HepG2 (cell line): Measurements from ENCODE around the gene LRTM2. TPM values are rescaled to one million over a fixed set of nuclear protein-coding genes. Genes with fewer than 3 reads are reported as not detected.

ENCODE experiments used
- ATAC-seq: fragments of 200-7000 bp; cut with Tn5 transposase; 3 replicates; pipeline ENCODE4 v1.9.1; 2020; ENCODE audit warnings: mild to moderate bottlenecking, moderate library complexity
- BruUV-seq: library from RNA; stranded (reverse); fragments of 400-500 nt; replicated peaks from 2 replicates; lab custom pipeline; 2021; lab: Mats Ljungman, UMichigan
- CTCF ChIA-PET: fragments of 300-600 bp; formaldehyde crosslinking; extraction: SDS; loops from one replicate; lab custom pipeline; 2021; ENCODE audit warnings: low total read pairs, inconsistent platforms, low intra/inter-chr PET ratio; lab: Yijun Ruan, JAX
- POLR2A ChIA-PET: fragments of 350-600 bp; sonication (Branson Sonifier 250); formaldehyde crosslinking; loops from one replicate; lab custom pipeline; 2020; ENCODE audit warnings: antibody characterized with exemption, inconsistent platforms; lab: Yijun Ruan, JAX
- DNase-seq: peaks from one replicate; pipeline ENCODE4 v3.0.0-alpha.2; 2015; ENCODE audit warnings: low spot score
- FAIRE-seq: peaks from 3 replicates; lab custom pipeline; 2011; peaks lifted over from hg19 to GRCh38; lab: Jason Lieb, UNC
- H2AFZ ChIP-seq: one replicate; pipeline ENCODE4 v1.6.1; 2011; ENCODE audit warnings: low read length, inconsistent platforms
- H3K27ac ChIP-seq: fragments of 300-600 bp; 3 replicates; pipeline ENCODE4 v1.8.0; 2011; ENCODE audit warnings: mixed run types, mild to moderate bottlenecking, mixed read lengths, low read length, inconsistent platforms; ENCODE audit not compliant: insufficient read depth; ENCODE audit errors: extremely low read length
- H3K27me3 ChIP-seq, 2 experiments: fragments of 200-600 bp in 1 of 2; 2 replicates in 1 of 2; 3 replicates in 1 of 2; pipeline versions ENCODE4 v1.6.0 to v1.8.0; 2011; ENCODE audit warnings: low read length in 2 of 2, mild to moderate bottlenecking in 2 of 2, moderate library complexity in 2 of 2, inconsistent platforms in 1 of 2; ENCODE audit not compliant: insufficient read depth in 2 of 2, control insufficient read depth in 1 of 2
- H3K36me3 ChIP-seq, 2 experiments: fragments of 200-600 bp in 1 of 2; replicated peaks in 1 of 2; 2 replicates in 1 of 2; 3 replicates in 1 of 2; pipeline versions ENCODE4 v1.5.1 to v1.8.0; 2011; ENCODE audit warnings: low read length in 2 of 2, inconsistent platforms in 1 of 2; ENCODE audit not compliant: insufficient read depth in 2 of 2, control insufficient read depth in 1 of 2
- H3K4me1 ChIP-seq: 2 replicates; pipeline ENCODE4 v1.5.1; 2012; ENCODE audit warnings: low read length, inconsistent platforms; ENCODE audit not compliant: insufficient read depth
- H3K4me2 ChIP-seq: 2 replicates; pipeline ENCODE4 v1.6.0; 2011; ENCODE audit warnings: low read depth, low read length, inconsistent platforms
- H3K4me3 ChIP-seq, 3 experiments: fragments of 200-600 bp in 1 of 3; sonication (generic), shearing (Covaris generic) in 1 of 3; replicated peaks in 1 of 3; 2 replicates each; pipeline ENCODE4 v1.5.1; 2011 to 2016; ENCODE audit warnings: low read length in 3 of 3, inconsistent platforms in 2 of 3, low read depth in 2 of 3, mild to moderate bottlenecking in 2 of 3, control low read depth in 1 of 3, mixed read lengths in 1 of 3; ENCODE audit not compliant: insufficient read depth in 1 of 3
- H3K79me2 ChIP-seq: one replicate; pipeline ENCODE4 v1.6.1; 2011; ENCODE audit warnings: low read length, inconsistent platforms; ENCODE audit not compliant: insufficient read depth
- H3K9ac ChIP-seq: 2 replicates; pipeline ENCODE4 v1.6.0; 2011; ENCODE audit warnings: mild to moderate bottlenecking, low read depth, low read length, inconsistent platforms; ENCODE audit not compliant: insufficient read depth
- H3K9me3 ChIP-seq: 2 replicates; pipeline ENCODE4 v1.5.1; 2012; ENCODE audit warnings: mild to moderate bottlenecking, low read length
- H4K20me1 ChIP-seq: 2 replicates; pipeline ENCODE4 v1.6.0; 2011; ENCODE audit warnings: inconsistent platforms, mild to moderate bottlenecking, low read length, moderate library complexity; ENCODE audit not compliant: insufficient read depth
- AGO2 ChIP-seq: fragments of 200-400 bp; formaldehyde crosslinking; optimal IDR thresholded peaks from 2 replicates; pipeline ENCODE3; 2017; ENCODE audit warnings: mild to moderate bottlenecking, low read depth, low read length, moderate library complexity
- ETV6 ChIP-seq: sonication (generic); formaldehyde crosslinking; conservative IDR thresholded peaks from 2 replicates; pipeline ENCODE4 v1.4.0; 2020; ENCODE audit warnings: missing genetic modification reagents
- NR1H2 ChIP-seq: sonication (generic); formaldehyde crosslinking; IDR thresholded peaks from 2 replicates; pipeline ENCODE4 v1.8.1; 2022; ENCODE audit warnings: low read depth, missing genetic modification reagents, borderline replicate concordance
- ONECUT2 ChIP-seq: sonication (generic); formaldehyde crosslinking; IDR thresholded peaks from 2 replicates; pipeline ENCODE4 v1.4.0; 2020; ENCODE audit warnings: missing genetic modification reagents
- ZC3H4 ChIP-seq: sonication (generic); formaldehyde crosslinking; IDR thresholded peaks from 2 replicates; pipeline ENCODE4 v1.4.0; 2020; ENCODE audit warnings: missing genetic modification reagents, borderline replicate concordance
- ZFYVE20 ChIP-seq: sonication (generic); formaldehyde crosslinking; IDR thresholded peaks from 2 replicates; pipeline ENCODE4 v1.8.0; 2023; ENCODE audit warnings: low read depth, mild to moderate bottlenecking, moderate library complexity, missing genetic modification reagents, borderline replicate concordance
- ZMYM3 ChIP-seq: sonication (generic); formaldehyde crosslinking; IDR thresholded peaks from 2 replicates; pipeline ENCODE4 v1.5.1; 2020; ENCODE audit warnings: mild to moderate bottlenecking, missing genetic modification reagents
- ZNF12 ChIP-seq: sonication (generic); formaldehyde crosslinking; IDR thresholded peaks from 2 replicates; pipeline ENCODE4 v1.5.0; 2020; ENCODE audit warnings: missing genetic modification reagents
- ZNF441 ChIP-seq: sonication (generic); formaldehyde crosslinking; IDR thresholded peaks from 2 replicates; pipeline ENCODE4 v1.7.0; 2021; ENCODE audit warnings: missing genetic modification reagents, borderline replicate concordance
- ZNF577 ChIP-seq: sonication (generic); formaldehyde crosslinking; IDR thresholded peaks from 2 replicates; pipeline ENCODE4 v1.4.0; 2020; ENCODE audit warnings: mild to moderate bottlenecking, low read depth, missing genetic modification reagents, borderline replicate concordance
- ZNF7 ChIP-seq: IDR thresholded peaks from 2 replicates; pipeline ENCODE4 v1.6.1; 2016; ENCODE audit warnings: missing biosample characterization, missing genetic modification reagents
- ZNF747 ChIP-seq: sonication (generic); formaldehyde crosslinking; IDR thresholded peaks from 2 replicates; pipeline ENCODE4 v1.8.1; 2023; ENCODE audit warnings: missing genetic modification reagents, mild to moderate bottlenecking, borderline replicate concordance
- ZNF841 ChIP-seq: sonication (generic); formaldehyde crosslinking; IDR thresholded peaks from 2 replicates; pipeline ENCODE4 v1.8.1; 2023; ENCODE audit warnings: missing genetic modification reagents, borderline replicate concordance
- WGBS: methylation state at CpG from one replicate; pipeline ENCODE4 v1.1.6; 2017; ENCODE audit warnings: low lambda C conversion rate; 5-methylcytosine and 5-hydroxymethylcytosine counted together
- in situ Hi-C: cut with HindIII; loops from 2 replicates; pipeline ENCODE4 v1.10.0; 2017; ENCODE audit warnings: low pct_unique_long_range_greater_than_20kb; ENCODE audit not compliant: extremely low pct_ligation_motif_present
- intact Hi-C: fragments of 100-400 bp; cut with micrococcal nuclease; formaldehyde crosslinking; loops from one replicate; pipeline ENCODE4 v1.10.0; 2022; ENCODE audit not compliant: unreplicated experiment
- polyA plus RNA-seq, 8 experiments: library from polyadenylated mRNA; depleted of rRNA in 3 of 8; stranded (reverse) in 7 of 8; unstranded in 1 of 8; fragments of >200 nt; fragmentation: Illumina TruSeq in 4 of 8; extraction: Trizol in 4 of 8; gene quantifications; 2 replicates each; pipeline versions ENCODE4 v1.2.1 to v1.2.3, GENCODE V29; 2011 to 2016; ENCODE audit warnings: low read depth in 4 of 8, missing spikeins in 1 of 8, mixed read lengths in 1 of 8; ENCODE audit not compliant: insufficient read depth in 1 of 8
- total RNA-seq, 5 experiments: library from RNA; depleted of rRNA; stranded (reverse); fragments of >200 nt; fragmentation: Illumina TruSeq; extraction: Trizol; gene quantifications; 2 replicates each; pipeline ENCODE4 v1.2.3, GENCODE V29; 2016; ENCODE audit warnings: low read depth in 1 of 5
- TF ChIP-seq, protein P1 (sequence below): sonication (generic); formaldehyde crosslinking; IDR thresholded peaks from 2 replicates; pipeline ENCODE4 v1.5.0; 2020; ENCODE audit warnings: mild to moderate bottlenecking, missing genetic modification reagents
- TF ChIP-seq, protein P2 (sequence below): sonication (generic); formaldehyde crosslinking; IDR thresholded peaks from 2 replicates; pipeline ENCODE4 v1.8.0; 2022; ENCODE audit warnings: mild to moderate bottlenecking, missing genetic modification reagents, moderate library complexity
- TF ChIP-seq, protein P3 (sequence below): sonication (generic); formaldehyde crosslinking; IDR thresholded peaks from 2 replicates; pipeline ENCODE4 v1.4.0; 2020; ENCODE audit warnings: missing genetic modification reagents
- TF ChIP-seq, protein P4 (sequence below): sonication (generic); formaldehyde crosslinking; IDR thresholded peaks from 2 replicates; pipeline ENCODE4 v1.9.0; 2022; ENCODE audit warnings: low read depth, missing genetic modification reagents

Gene LRTM2
- total and polyA plus RNA-seq, 2 of the 13 experiments (the other 11 are each of a cell fraction or from before 2014, with no cell fraction given) = 0.09 TPM; not detected in 1

DNA sequence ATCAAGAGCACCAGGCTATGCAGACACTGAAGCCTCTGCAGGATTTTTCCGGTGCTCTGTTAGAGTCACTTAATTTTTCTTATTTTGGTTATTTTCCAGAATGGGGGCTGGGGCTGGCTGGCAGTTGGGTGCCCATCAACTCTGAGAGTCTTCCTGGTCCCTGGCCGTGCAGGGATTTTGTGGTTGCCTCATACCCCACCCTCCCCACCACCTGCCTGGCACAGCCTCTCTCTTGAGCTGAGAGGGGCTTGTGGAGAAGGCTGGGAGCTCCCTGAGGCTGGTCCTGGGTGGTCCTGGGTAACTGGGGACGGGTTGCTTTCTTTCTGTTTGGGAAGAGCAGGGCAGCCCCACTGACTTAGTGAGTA, 23.3 kb downstream of the LRTM2 start (continued):
- TF ChIP-seq, protein P1, sequence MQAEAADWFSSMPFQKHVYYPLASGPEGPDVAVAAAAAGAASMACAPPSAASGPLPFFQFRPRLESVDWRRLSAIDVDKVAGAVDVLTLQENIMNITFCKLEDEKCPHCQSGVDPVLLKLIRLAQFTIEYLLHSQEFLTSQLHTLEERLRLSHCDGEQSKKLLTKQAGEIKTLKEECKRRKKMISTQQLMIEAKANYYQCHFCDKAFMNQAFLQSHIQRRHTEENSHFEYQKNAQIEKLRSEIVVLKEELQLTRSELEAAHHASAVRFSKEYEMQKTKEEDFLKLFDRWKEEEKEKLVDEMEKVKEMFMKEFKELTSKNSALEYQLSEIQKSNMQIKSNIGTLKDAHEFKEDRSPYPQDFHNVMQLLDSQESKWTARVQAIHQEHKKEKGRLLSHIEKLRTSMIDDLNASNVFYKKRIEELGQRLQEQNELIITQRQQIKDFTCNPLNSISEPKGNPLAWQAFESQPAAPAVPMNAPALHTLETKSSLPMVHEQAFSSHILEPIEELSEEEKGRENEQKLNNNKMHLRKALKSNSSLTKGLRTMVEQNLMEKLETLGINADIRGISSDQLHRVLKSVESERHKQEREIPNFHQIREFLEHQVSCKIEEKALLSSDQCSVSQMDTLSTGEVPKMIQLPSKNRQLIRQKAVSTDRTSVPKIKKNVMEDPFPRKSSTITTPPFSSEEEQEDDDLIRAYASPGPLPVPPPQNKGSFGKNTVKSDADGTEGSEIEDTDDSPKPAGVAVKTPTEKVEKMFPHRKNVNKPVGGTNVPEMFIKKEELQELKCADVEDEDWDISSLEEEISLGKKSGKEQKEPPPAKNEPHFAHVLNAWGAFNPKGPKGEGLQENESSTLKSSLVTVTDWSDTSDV (CRISPR knock-in tag) = no peak
- TF ChIP-seq ZMYM3 (CRISPR knock-in tag) (no peak), AGO2 (no peak)

DNA sequence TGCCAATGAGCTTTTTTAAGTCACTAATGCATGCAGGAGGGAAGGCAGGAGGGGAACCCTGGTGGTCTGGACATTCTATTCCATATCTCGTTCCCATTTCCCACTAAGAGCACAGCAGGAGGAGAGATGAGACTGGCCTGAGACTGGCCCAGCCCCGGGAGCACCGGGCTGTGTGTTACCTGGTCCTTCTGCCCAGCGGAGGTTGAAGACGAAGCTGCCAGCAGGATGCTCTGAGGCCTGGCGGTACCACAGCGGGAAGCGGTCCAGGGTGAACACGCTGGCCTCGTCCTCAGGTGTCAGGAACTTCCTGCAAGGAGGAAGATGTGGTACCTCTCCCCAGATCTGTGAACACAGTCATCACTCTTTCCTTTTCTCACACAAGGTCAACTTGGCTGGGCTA, 23.9 kb downstream of the LRTM2 start:
- no peaks in the 10 kb centered on the region for H3K36me3 ChIP-seq
- H3K9me3 ChIP-seq = no peaks in the 10 kb centered on the region
- H4K20me1 ChIP-seq = no peaks in the 10 kb centered on the region
- H3K4me2 ChIP-seq = no peak overlapping the region
- no peak overlapping the region for H2AFZ ChIP-seq
- H3K27me3 ChIP-seq = peaks cover 9 to 45% of the 10 kb centered on the region in 2 experiments
- in situ Hi-C loops = no loop called here
- no peak overlapping the region for H3K27ac ChIP-seq
- ATAC-seq = no peak
- CTCF ChIA-PET = no interaction called here
- H3K79me2 ChIP-seq = no peaks in the 10 kb centered on the region
- no peak overlapping the region for H3K4me3 ChIP-seq
- DNase-seq = no peak
- WGBS = 23% methylated on average over 4 of the region's 10 CpGs
- no peak overlapping the region for H3K9ac ChIP-seq
- POLR2A ChIA-PET = no interaction called here
- H3K4me1 ChIP-seq = peaks cover 34% of the 10 kb centered on the region
- intact Hi-C loops = no loop called here
- no peak for FAIRE-seq
- no TSS peak for BruUV-seq
- TF ChIP-seq ZFYVE20 (CRISPR knock-in tag) (no peak), NR1H2 (CRISPR knock-in tag) (no peak), ETV6 (CRISPR knock-in tag) (no peak), ZNF441 (CRISPR knock-in tag) (no peak), ZC3H4 (CRISPR knock-in tag) (no peak), ONECUT2 (CRISPR knock-in tag) (no peak), ZNF12 (CRISPR knock-in tag) (no peak), ZNF7 (CRISPR knock-in tag) (no peak), ZNF577 (CRISPR knock-in tag) (no peak), ZNF747 (CRISPR knock-in tag) (no peak), ZNF841 (CRISPR knock-in tag) (no peak)
- TF ChIP-seq, protein P2, sequence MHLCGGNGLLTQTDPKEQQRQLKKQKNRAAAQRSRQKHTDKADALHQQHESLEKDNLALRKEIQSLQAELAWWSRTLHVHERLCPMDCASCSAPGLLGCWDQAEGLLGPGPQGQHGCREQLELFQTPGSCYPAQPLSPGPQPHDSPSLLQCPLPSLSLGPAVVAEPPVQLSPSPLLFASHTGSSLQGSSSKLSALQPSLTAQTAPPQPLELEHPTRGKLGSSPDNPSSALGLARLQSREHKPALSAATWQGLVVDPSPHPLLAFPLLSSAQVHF (CRISPR knock-in tag) = no peak
- TF ChIP-seq, protein P3, sequence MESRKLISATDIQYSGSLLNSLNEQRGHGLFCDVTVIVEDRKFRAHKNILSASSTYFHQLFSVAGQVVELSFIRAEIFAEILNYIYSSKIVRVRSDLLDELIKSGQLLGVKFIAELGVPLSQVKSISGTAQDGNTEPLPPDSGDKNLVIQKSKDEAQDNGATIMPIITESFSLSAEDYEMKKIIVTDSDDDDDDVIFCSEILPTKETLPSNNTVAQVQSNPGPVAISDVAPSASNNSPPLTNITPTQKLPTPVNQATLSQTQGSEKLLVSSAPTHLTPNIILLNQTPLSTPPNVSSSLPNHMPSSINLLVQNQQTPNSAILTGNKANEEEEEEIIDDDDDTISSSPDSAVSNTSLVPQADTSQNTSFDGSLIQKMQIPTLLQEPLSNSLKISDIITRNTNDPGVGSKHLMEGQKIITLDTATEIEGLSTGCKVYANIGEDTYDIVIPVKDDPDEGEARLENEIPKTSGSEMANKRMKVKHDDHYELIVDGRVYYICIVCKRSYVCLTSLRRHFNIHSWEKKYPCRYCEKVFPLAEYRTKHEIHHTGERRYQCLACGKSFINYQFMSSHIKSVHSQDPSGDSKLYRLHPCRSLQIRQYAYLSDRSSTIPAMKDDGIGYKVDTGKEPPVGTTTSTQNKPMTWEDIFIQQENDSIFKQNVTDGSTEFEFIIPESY (CRISPR knock-in tag) = no peak
- TF ChIP-seq, protein P4, sequence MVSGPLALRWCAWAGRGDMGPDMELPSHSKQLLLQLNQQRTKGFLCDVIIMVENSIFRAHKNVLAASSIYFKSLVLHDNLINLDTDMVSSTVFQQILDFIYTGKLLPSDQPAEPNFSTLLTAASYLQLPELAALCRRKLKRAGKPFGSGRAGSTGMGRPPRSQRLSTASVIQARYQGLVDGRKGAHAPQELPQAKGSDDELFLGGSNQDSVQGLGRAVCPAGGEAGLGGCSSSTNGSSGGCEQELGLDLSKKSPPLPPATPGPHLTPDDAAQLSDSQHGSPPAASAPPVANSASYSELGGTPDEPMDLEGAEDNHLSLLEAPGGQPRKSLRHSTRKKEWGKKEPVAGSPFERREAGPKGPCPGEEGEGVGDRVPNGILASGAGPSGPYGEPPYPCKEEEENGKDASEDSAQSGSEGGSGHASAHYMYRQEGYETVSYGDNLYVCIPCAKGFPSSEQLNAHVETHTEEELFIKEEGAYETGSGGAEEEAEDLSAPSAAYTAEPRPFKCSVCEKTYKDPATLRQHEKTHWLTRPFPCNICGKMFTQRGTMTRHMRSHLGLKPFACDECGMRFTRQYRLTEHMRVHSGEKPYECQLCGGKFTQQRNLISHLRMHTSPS = no peak
